ENCODE results near the gene SLC38A7.

DNA sequence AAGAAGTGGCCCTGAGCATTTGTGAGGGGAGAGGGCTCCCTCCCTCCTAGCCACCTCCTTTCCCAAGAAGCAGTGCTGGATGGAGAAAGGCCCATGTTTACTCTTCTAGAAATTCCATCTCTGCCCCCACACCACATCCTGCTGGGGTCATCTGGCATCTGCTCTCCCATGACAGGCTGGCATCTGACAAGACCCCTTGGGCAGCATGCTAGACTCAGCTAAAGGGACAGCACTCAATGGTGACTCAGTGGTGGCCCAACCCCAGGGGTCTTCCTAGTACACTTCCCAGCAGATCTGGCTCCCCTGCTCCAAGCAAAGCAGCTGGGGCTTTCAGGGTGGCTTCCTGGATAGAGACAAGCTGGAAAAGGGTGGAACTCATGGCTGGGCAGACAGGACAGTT lies 14.4 kb downstream of the SLC38A7 start:
- TF ChIP-seq, protein P1, sequence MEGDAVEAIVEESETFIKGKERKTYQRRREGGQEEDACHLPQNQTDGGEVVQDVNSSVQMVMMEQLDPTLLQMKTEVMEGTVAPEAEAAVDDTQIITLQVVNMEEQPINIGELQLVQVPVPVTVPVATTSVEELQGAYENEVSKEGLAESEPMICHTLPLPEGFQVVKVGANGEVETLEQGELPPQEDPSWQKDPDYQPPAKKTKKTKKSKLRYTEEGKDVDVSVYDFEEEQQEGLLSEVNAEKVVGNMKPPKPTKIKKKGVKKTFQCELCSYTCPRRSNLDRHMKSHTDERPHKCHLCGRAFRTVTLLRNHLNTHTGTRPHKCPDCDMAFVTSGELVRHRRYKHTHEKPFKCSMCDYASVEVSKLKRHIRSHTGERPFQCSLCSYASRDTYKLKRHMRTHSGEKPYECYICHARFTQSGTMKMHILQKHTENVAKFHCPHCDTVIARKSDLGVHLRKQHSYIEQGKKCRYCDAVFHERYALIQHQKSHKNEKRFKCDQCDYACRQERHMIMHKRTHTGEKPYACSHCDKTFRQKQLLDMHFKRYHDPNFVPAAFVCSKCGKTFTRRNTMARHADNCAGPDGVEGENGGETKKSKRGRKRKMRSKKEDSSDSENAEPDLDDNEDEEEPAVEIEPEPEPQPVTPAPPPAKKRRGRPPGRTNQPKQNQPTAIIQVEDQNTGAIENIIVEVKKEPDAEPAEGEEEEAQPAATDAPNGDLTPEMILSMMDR (IDR thresholded peaks at IDR 0.05; ENCODE audit: insufficient read depth, low read length, poor library complexity, severe bottlenecking) = no peak
- TF ChIP-seq EZH2phosphoT487 (conservative IDR thresholded peaks at IDR 0.05; ENCODE audit: low read length) = no peak
